MM.1S (cell line): Measurements from ENCODE around the gene USP47.

ENCODE experiments used
- DNase-seq: peaks from one replicate; pipeline ENCODE4 v3.0.0-alpha.2; 2015
- H2AFZ ChIP-seq: fragments of 300-600 bp; sonication (generic); 2 replicates; pipeline ENCODE4 v1.6.0; 2016; ENCODE audit warnings: antibody characterized with exemption, low read length
- H3F3A ChIP-seq: fragments of 300-600 bp; sonication (generic); 2 replicates; pipeline ENCODE4 v1.6.1; 2016; ENCODE audit warnings: mild to moderate bottlenecking, antibody characterized with exemption, low read length, moderate library complexity, mixed read lengths; ENCODE audit not compliant: insufficient read depth
- H3K27ac ChIP-seq: fragments of 300-600 bp; sonication (generic); 2 replicates; pipeline ENCODE4 v1.5.1; 2016; ENCODE audit warnings: mild to moderate bottlenecking, low read length
- H3K27me3 ChIP-seq: fragments of 300-600 bp; sonication (generic); replicated peaks from 2 replicates; pipeline ENCODE4 v1.6.0; 2016; ENCODE audit warnings: low read length; ENCODE audit not compliant: insufficient read depth
- H3K36me3 ChIP-seq: fragments of 300-600 bp; sonication (generic); replicated peaks from 2 replicates; pipeline ENCODE4 v1.6.1; 2016; ENCODE audit warnings: mild to moderate bottlenecking, low read length, mixed read lengths; ENCODE audit not compliant: insufficient read depth
- H3K4me1 ChIP-seq: fragments of 300-600 bp; sonication (generic); 2 replicates; pipeline ENCODE4 v1.6.1; 2016; ENCODE audit warnings: low read length, mixed read lengths
- H3K4me2 ChIP-seq: fragments of 300-600 bp; sonication (generic); 2 replicates; pipeline ENCODE4 v1.6.0; 2016; ENCODE audit warnings: low read depth, low read length
- H3K4me3 ChIP-seq: fragments of 300-600 bp; sonication (generic); 2 replicates; pipeline ENCODE4 v1.5.1; 2016; ENCODE audit warnings: low read length, mixed read lengths
- H3K79me2 ChIP-seq: fragments of 300-600 bp; sonication (generic); 2 replicates; pipeline ENCODE4 v1.6.1; 2016; ENCODE audit warnings: mixed run types, low read length, mixed read lengths
- H3K9ac ChIP-seq: fragments of 300-600 bp; sonication (generic); 2 replicates; pipeline ENCODE4 v1.6.1; 2016; ENCODE audit warnings: low read length, mixed read lengths
- H3K9me2 ChIP-seq: fragments of 300-600 bp; sonication (generic); replicated peaks from 2 replicates; pipeline ENCODE4 v1.6.1; 2016; ENCODE audit warnings: mild to moderate bottlenecking, low read length, mixed read lengths; ENCODE audit not compliant: insufficient read depth
- H3K9me3 ChIP-seq: fragments of 300-600 bp; sonication (generic); replicated peaks from 2 replicates; pipeline ENCODE4 v1.6.1; 2016; ENCODE audit warnings: mild to moderate bottlenecking, low read length, mixed read lengths; ENCODE audit not compliant: insufficient read depth
- H4K20me1 ChIP-seq: fragments of 300-600 bp; sonication (generic); 2 replicates; pipeline ENCODE4 v1.6.1; 2016; ENCODE audit warnings: mild to moderate bottlenecking, low read length, moderate library complexity, mixed read lengths; ENCODE audit not compliant: insufficient read depth
- EZH2 ChIP-seq: fragments of 300-600 bp; sonication (generic); optimal IDR thresholded peaks from 2 replicates; pipeline ENCODE3; 2017; ENCODE audit warnings: low read depth, mild to moderate bottlenecking, antibody characterized with exemption, low read length, mixed read lengths
- EZH2phosphoT487 ChIP-seq: fragments of 300-600 bp; sonication (generic); IDR thresholded peaks from 2 replicates; pipeline ENCODE4 v1.6.1; 2018; ENCODE audit warnings: antibody characterized with exemption, low read length
- TF ChIP-seq, protein P1 (sequence below): fragments of 300-600 bp; sonication (generic); IDR thresholded peaks from 2 replicates; pipeline ENCODE4 v1.5.1; 2016; ENCODE audit warnings: antibody characterized with exemption, low read length, mixed read lengths

Gene USP47

GRCh38 chr11:11964774-11965150 lies 123.0 kb downstream of the USP47 start:
- Histone ChIP-seq H2AFZ (no peak overlapping the region), H3K27me3 (no peaks in the 10 kb centered on the region)

DNA sequence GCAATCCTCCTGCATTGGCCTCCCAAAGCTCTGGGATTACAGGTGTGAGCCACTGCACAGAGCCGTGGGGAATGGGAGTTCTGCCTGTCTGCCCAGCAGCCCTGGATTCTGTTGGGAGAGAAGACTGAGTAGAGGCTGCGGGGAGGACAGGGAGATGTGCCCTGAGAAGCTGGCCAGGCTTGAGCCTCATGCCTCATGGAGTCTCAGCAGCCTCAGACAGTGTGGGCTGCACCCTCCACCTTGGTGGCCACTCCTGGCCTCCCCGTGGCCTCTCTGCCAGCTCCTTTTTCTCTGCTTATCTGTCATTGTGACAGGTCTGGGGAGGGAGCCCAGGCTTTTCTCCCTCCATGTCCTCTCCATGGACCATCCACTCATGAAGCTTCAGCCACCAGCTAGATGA lies 123.4 kb downstream of the USP47 start:
- H3K4me1 ChIP-seq = peaks cover 10% of the 10 kb centered on the region
- no peak overlapping the region for H3K9ac ChIP-seq
- H3K9me3 ChIP-seq = no peaks in the 10 kb centered on the region
- H3K36me3 ChIP-seq = no peaks in the 10 kb centered on the region
- DNase-seq = no peak
- no peaks in the 10 kb centered on the region for H3K9me2 ChIP-seq
- H3K27ac ChIP-seq = no peak overlapping the region
- no peak overlapping the region for H2AFZ ChIP-seq
- H3K4me3 ChIP-seq = no peak overlapping the region
- no peaks in the 10 kb centered on the region for H3K79me2 ChIP-seq
- H3F3A ChIP-seq = peaks cover 8% of the 10 kb centered on the region; the same call in 1 of the 2 replicates
- no peaks in the 10 kb centered on the region for H4K20me1 ChIP-seq
- H3K4me2 ChIP-seq = no peak overlapping the region
- no peaks in the 10 kb centered on the region for H3K27me3 ChIP-seq
- TF ChIP-seq EZH2 (no peak), EZH2phosphoT487 (no peak)
- TF ChIP-seq, protein P1, sequence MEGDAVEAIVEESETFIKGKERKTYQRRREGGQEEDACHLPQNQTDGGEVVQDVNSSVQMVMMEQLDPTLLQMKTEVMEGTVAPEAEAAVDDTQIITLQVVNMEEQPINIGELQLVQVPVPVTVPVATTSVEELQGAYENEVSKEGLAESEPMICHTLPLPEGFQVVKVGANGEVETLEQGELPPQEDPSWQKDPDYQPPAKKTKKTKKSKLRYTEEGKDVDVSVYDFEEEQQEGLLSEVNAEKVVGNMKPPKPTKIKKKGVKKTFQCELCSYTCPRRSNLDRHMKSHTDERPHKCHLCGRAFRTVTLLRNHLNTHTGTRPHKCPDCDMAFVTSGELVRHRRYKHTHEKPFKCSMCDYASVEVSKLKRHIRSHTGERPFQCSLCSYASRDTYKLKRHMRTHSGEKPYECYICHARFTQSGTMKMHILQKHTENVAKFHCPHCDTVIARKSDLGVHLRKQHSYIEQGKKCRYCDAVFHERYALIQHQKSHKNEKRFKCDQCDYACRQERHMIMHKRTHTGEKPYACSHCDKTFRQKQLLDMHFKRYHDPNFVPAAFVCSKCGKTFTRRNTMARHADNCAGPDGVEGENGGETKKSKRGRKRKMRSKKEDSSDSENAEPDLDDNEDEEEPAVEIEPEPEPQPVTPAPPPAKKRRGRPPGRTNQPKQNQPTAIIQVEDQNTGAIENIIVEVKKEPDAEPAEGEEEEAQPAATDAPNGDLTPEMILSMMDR = no peak

More at GRCh38 chr11:11964774-11965150, 123.0 kb downstream of the USP47 start:
- peaks cover 10% of the 10 kb centered on the region; the same call in 1 of the 2 replicates for H3F3A ChIP-seq
- H3K79me2 ChIP-seq = no peaks in the 10 kb centered on the region
- H3K9me2 ChIP-seq = no peaks in the 10 kb centered on the region
- TF ChIP-seq EZH2phosphoT487 (no peak), EZH2 (no peak)
- TF ChIP-seq, protein P1 = no peak
- no peak overlapping the region for H3K9ac ChIP-seq
- no peak overlapping the region for H3K4me2 ChIP-seq
- H3K4me1 ChIP-seq = peaks cover 15% of the 10 kb centered on the region
- H3K4me3 ChIP-seq = no peak overlapping the region
- no peak for DNase-seq
- no peaks in the 10 kb centered on the region for H3K36me3 ChIP-seq
- H3K27ac ChIP-seq = no peak overlapping the region
- no peaks in the 10 kb centered on the region for H4K20me1 ChIP-seq
- no peaks in the 10 kb centered on the region for H3K9me3 ChIP-seq

DNA sequence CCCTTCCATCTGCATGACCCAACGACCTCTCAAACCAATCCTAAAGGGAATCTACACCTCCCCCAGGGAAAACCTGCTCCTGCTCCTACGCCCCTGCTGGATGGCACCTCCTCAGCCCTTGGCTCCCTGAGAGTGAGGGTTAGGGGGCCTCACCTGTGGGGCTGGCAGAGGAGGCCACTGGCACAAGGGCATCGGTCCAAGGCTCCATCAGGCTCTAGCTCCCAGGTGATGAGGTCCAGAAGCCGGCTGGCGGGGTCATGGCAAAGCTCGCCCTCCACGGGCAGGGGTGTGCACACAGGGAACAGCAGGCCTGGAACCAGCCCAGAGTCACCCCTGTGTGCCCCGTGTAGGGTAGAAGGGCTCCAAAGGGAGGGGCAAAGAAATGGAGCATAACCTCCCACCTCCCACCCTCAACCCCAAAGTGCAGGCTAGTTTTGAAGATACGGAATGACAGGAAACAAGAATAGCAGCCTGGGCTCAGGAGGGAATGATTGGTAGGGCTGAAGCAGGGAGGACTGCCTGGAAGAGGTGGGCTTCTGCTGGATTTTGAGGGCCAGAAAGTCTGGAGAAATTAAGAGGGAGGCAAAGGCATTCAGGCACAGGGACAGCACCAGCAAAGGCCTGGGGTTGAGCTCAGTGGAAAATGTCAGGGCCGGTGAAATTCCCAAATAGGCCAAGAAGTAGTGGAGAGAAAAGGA lies 124.0 kb downstream of the USP47 start:
- no peaks in the 10 kb centered on the region for H4K20me1 ChIP-seq
- H3K27ac ChIP-seq = no peak overlapping the region
- no peak for TF ChIP-seq EZH2phosphoT487
- no peak for TF ChIP-seq EZH2
- TF ChIP-seq, protein P1 = no peak
- H3K36me3 ChIP-seq = no peaks in the 10 kb centered on the region
- H3K9ac ChIP-seq = no peak overlapping the region
- no peaks in the 10 kb centered on the region for H3K9me3 ChIP-seq
- H3K9me2 ChIP-seq = no peaks in the 10 kb centered on the region
- no peak overlapping the region for H3K4me2 ChIP-seq
- H3K4me3 ChIP-seq = no peak overlapping the region
- H3K4me1 ChIP-seq = peaks cover 4% of the 10 kb centered on the region
- H3F3A ChIP-seq = 0 out of 2 replicates have a peak, but pooled peaks cover 1% of the 10 kb centered on the region
- no peak for DNase-seq
- no peak overlapping the region for H2AFZ ChIP-seq
- H3K79me2 ChIP-seq = no peaks in the 10 kb centered on the region
- H3K27me3 ChIP-seq = no peaks in the 10 kb centered on the region
